WTC11 (cell line): ENCODE data around the gene LSM12.

Source experiments
- ELF4 ChIP-seq: sonication (generic); formaldehyde crosslinking; IDR thresholded peaks from 2 replicates; pipeline ENCODE4 v1.8.1; 2022; ENCODE audit warnings: low read depth, mild to moderate bottlenecking, moderate library complexity, missing genetic modification reagents
- GRHL2 ChIP-seq: fragments of 250-450 bp; sonication (Bioruptor Pico); IDR thresholded peaks from 2 replicates; pipeline ENCODE4 v1.8.0; 2022; ENCODE audit warnings: mild to moderate bottlenecking, moderate library complexity; ENCODE audit not compliant: insufficient replicate concordance, severe bottlenecking
- MYBL2 ChIP-seq: sonication (generic); formaldehyde crosslinking; IDR thresholded peaks from 2 replicates; pipeline ENCODE4 v1.8.1; 2023; ENCODE audit warnings: mild to moderate bottlenecking, moderate library complexity, missing genetic modification reagents
- NR2C2 ChIP-seq: sonication (generic); formaldehyde crosslinking; IDR thresholded peaks from 2 replicates; pipeline ENCODE4 v1.8.0; 2022; ENCODE audit warnings: mild to moderate bottlenecking, missing genetic modification reagents
- NR3C1 ChIP-seq: sonication (generic); formaldehyde crosslinking; conservative IDR thresholded peaks from 2 replicates; pipeline ENCODE4 v1.8.1; 2023; ENCODE audit warnings: low read depth, mild to moderate bottlenecking, missing genetic modification reagents
- SMAD3 ChIP-seq: sonication (generic); formaldehyde crosslinking; IDR thresholded peaks from 2 replicates; pipeline ENCODE4 v1.8.0; 2022; ENCODE audit warnings: missing genetic modification reagents, mild to moderate bottlenecking, borderline replicate concordance
- ZNF138 ChIP-seq: sonication (generic); formaldehyde crosslinking; conservative IDR thresholded peaks from 2 replicates; pipeline ENCODE4 v1.8.1; 2022; ENCODE audit warnings: mild to moderate bottlenecking, moderate library complexity, missing genetic modification reagents
- ZNF263 ChIP-seq: sonication (generic); formaldehyde crosslinking; IDR thresholded peaks from 2 replicates; pipeline ENCODE4 v1.8.1; 2022; ENCODE audit warnings: low read depth, mild to moderate bottlenecking, moderate library complexity, missing genetic modification reagents
- ZNF317 ChIP-seq: sonication (generic); formaldehyde crosslinking; IDR thresholded peaks from 2 replicates; pipeline ENCODE4 v1.8.1; 2023; ENCODE audit warnings: low read depth, mild to moderate bottlenecking, moderate library complexity, missing genetic modification reagents, borderline replicate concordance
- TF ChIP-seq, protein P1 (sequence below): fragments of 200-600 bp; IDR thresholded peaks from 2 replicates; pipeline ENCODE4 v1.8.0; 2022; ENCODE audit warnings: antibody characterized with exemption
- TF ChIP-seq, protein P2 (sequence below): sonication (generic); formaldehyde crosslinking; IDR thresholded peaks from 2 replicates; pipeline ENCODE4 v1.8.1; 2023; ENCODE audit warnings: mild to moderate bottlenecking, missing genetic modification reagents, borderline replicate concordance
- TF ChIP-seq, protein P3 (sequence below): sonication (generic); formaldehyde crosslinking; IDR thresholded peaks from 2 replicates; pipeline ENCODE4 v1.8.1; 2023; ENCODE audit warnings: mild to moderate bottlenecking, missing genetic modification reagents
- TF ChIP-seq, protein P4 (sequence below): sonication (generic); formaldehyde crosslinking; IDR thresholded peaks from 2 replicates; pipeline ENCODE4 v1.8.0; 2023; ENCODE audit warnings: mild to moderate bottlenecking, missing genetic modification reagents

DNA sequence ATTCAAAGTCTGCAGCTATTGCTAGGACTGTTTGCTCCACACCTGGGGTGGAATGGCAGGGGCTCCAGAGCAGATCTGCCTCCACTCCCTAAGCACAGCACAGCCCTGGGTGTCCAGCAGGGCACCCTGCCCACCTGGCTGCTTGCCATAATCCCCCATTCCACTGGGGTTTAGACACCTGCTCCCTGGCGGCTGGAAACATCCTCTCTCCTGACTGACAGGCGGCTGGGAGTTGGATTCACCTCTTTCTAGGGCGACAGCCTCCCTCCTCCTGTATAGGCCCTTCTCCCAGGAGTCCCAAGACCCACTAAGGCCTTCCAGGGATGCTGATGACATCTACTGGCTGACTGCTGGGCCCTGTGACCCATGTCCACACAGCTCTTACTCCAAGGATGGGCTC is 39.0 kb upstream of the LSM12 start:
- TF ChIP-seq, protein P1, sequence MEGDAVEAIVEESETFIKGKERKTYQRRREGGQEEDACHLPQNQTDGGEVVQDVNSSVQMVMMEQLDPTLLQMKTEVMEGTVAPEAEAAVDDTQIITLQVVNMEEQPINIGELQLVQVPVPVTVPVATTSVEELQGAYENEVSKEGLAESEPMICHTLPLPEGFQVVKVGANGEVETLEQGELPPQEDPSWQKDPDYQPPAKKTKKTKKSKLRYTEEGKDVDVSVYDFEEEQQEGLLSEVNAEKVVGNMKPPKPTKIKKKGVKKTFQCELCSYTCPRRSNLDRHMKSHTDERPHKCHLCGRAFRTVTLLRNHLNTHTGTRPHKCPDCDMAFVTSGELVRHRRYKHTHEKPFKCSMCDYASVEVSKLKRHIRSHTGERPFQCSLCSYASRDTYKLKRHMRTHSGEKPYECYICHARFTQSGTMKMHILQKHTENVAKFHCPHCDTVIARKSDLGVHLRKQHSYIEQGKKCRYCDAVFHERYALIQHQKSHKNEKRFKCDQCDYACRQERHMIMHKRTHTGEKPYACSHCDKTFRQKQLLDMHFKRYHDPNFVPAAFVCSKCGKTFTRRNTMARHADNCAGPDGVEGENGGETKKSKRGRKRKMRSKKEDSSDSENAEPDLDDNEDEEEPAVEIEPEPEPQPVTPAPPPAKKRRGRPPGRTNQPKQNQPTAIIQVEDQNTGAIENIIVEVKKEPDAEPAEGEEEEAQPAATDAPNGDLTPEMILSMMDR: no peak
- TF ChIP-seq, protein P2, sequence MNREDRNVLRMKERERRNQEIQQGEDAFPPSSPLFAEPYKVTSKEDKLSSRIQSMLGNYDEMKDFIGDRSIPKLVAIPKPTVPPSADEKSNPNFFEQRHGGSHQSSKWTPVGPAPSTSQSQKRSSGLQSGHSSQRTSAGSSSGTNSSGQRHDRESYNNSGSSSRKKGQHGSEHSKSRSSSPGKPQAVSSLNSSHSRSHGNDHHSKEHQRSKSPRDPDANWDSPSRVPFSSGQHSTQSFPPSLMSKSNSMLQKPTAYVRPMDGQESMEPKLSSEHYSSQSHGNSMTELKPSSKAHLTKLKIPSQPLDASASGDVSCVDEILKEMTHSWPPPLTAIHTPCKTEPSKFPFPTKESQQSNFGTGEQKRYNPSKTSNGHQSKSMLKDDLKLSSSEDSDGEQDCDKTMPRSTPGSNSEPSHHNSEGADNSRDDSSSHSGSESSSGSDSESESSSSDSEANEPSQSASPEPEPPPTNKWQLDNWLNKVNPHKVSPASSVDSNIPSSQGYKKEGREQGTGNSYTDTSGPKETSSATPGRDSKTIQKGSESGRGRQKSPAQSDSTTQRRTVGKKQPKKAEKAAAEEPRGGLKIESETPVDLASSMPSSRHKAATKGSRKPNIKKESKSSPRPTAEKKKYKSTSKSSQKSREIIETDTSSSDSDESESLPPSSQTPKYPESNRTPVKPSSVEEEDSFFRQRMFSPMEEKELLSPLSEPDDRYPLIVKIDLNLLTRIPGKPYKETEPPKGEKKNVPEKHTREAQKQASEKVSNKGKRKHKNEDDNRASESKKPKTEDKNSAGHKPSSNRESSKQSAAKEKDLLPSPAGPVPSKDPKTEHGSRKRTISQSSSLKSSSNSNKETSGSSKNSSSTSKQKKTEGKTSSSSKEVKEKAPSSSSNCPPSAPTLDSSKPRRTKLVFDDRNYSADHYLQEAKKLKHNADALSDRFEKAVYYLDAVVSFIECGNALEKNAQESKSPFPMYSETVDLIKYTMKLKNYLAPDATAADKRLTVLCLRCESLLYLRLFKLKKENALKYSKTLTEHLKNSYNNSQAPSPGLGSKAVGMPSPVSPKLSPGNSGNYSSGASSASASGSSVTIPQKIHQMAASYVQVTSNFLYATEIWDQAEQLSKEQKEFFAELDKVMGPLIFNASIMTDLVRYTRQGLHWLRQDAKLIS (CRISPR knock-in tag): no peak
- TF ChIP-seq ZNF263 (CRISPR knock-in tag) (no peak), NR2C2 (CRISPR knock-in tag) (no peak), NR3C1 (no peak), MYBL2 (no peak), ZNF317 (CRISPR knock-in tag) (no peak), ZNF138 (CRISPR knock-in tag) (no peak), ELF4 (CRISPR knock-in tag) (no peak), GRHL2 (CRISPR knock-in tag) (no peak), SMAD3 (CRISPR knock-in tag) (no peak)
- TF ChIP-seq, protein P3, sequence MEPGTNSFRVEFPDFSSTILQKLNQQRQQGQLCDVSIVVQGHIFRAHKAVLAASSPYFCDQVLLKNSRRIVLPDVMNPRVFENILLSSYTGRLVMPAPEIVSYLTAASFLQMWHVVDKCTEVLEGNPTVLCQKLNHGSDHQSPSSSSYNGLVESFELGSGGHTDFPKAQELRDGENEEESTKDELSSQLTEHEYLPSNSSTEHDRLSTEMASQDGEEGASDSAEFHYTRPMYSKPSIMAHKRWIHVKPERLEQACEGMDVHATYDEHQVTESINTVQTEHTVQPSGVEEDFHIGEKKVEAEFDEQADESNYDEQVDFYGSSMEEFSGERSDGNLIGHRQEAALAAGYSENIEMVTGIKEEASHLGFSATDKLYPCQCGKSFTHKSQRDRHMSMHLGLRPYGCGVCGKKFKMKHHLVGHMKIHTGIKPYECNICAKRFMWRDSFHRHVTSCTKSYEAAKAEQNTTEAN (CRISPR knock-in tag): no peak
- TF ChIP-seq, protein P4, sequence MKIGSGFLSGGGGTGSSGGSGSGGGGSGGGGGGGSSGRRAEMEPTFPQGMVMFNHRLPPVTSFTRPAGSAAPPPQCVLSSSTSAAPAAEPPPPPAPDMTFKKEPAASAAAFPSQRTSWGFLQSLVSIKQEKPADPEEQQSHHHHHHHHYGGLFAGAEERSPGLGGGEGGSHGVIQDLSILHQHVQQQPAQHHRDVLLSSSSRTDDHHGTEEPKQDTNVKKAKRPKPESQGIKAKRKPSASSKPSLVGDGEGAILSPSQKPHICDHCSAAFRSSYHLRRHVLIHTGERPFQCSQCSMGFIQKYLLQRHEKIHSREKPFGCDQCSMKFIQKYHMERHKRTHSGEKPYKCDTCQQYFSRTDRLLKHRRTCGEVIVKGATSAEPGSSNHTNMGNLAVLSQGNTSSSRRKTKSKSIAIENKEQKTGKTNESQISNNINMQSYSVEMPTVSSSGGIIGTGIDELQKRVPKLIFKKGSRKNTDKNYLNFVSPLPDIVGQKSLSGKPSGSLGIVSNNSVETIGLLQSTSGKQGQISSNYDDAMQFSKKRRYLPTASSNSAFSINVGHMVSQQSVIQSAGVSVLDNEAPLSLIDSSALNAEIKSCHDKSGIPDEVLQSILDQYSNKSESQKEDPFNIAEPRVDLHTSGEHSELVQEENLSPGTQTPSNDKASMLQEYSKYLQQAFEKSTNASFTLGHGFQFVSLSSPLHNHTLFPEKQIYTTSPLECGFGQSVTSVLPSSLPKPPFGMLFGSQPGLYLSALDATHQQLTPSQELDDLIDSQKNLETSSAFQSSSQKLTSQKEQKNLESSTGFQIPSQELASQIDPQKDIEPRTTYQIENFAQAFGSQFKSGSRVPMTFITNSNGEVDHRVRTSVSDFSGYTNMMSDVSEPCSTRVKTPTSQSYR: no peak
